Activated CD8-positive, alpha-beta memory T cell treated with anti-CD3 and anti-CD28 coated beads for 1 hour (primary cell): ENCODE data around the gene RIMBP2.

Experiments used
- DNase-seq, 2 donors: peaks; one replicate each; pipeline ENCODE4 v3.0.0-alpha.2; 2020; ENCODE audit warnings: low read depth in 1 of 2; ENCODE audit errors: extremely low read depth in 1 of 2

RIMBP2 gene

DNA sequence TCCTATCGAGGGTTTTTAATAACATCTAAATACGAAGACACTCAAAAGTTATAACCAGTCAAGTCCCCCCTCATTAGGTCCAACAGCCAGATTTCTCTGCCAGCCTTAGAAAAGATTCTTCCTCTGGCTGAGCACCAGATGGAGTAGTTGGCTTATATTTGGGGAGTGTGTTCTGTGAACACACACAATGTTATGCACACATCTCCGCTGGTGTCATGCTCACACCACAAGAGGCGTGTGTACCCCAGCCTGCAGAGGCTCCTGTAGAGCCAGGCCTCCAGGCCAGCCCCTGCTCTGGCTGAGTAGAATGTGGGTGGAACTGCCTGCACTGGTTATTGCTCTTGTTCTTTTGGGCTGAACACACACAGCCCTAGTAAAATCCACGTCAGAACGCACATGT is 314.4 kb downstream of the RIMBP2 start:
- DNase-seq: no peak

DNA sequence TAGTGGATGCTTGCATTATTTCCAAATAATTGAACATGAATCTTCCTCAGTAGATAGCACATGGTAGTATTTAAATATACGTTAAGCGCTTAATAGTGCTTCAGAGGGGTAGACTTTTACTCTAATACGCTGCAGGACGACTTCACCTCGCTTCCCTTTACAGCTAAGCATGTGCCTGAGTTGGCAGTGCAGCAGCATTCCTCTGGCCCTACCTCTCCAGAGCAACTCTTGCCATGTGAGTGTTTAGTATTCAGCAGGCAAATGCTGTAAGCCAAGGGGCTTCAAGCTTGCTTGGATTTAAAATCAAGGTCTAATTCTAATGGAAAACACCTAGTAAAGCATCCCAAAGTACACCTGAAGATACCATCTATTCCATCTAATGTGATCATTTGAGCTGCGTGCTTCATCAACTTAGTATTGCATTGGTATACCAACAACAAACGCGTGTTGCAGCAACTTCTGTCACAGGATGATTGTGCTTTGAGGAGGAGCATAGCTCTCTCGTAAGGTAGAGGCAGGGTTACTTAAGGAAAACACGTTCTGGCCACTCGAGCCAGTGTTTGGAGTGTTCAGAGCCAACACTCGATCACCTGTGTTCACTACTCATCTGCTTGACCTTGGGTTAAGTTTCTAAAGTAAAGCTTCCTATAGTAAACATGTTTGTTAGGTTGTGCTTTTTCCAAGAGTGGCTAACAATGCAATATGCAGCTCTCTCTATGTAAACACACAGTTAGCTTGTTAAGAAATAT is 317.8 kb downstream of the RIMBP2 start:
- DNase-seq: no peak

DNA sequence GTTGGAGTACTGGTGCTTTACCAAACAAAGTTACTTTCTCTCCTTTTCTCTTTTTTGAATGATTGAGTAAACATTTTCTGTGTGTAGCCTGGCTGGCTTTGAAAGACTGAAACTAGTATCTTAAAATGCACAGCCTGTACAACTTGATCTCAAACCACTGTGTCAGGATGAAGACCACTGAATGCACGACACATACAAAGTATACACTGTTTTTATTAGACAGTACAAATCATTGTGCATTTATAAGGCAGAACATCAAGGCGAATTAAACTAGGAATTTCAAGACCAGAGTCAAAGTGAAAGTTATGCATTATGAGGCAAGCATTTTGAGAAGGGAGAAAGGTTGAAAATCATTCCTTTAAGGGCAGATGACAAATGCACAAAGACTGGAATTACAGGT is 319.4 kb downstream of the RIMBP2 start:
- DNase-seq: no peak

DNA sequence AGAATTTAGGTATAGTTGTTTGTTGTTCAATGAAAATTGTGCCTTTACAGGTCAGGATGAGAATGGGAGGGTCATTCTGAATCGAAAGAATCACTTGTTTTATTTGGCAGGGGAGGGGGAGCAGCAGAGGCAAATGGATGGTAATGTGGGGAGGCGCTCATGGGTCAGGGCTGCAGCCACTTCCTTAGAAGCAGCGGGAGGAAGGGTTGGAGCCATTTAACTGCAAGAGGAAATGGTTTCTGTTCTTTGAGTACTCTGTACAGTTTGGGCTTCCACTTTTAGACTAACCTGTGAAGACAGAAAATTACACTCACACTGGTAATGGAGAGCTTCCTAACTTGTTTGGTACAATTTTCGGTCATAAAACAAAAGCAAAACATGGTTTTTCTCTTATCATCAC is 321.2 kb downstream of the RIMBP2 start:
- no peak for DNase-seq

DNA sequence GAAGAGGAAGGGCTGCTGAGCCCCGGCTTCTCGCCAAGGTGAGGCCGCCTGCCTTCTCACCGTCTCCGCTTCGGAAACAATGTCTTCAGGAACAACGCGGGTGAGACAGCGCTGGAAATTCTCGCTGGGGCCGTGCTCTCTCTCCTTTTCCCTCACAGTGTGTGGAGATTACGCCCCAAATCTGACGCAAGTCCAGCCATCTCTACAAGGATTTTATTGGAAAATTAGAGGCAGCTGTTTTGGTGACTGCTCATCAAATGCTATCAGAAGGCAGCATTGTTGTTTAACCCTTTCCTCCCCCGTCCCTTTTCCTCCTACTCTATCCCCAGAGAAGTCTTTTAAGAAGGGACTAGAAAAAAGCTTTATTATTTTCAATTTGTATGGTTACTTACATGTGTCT is 324.9 kb downstream of the RIMBP2 start:
- no peak for DNase-seq

DNA sequence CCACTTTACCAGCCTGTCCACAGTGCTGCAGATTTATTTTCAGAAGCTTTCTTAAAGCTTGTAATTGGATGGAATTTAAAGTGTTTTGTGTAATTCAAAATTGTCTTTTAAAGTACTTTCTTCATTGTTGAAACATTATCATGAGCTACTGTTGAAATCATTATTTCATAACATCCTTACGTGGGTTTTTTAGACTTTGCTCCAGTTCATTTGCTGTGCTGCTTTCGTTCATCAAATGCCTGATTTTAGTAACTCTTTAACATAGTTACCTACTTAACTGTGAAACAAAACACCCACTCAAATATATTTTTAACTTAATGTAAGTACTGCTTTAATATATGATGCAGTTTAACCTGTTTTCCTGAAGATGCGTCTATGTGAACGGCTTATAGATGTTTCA is 330.9 kb downstream of the RIMBP2 start:
- no peak for DNase-seq

DNA sequence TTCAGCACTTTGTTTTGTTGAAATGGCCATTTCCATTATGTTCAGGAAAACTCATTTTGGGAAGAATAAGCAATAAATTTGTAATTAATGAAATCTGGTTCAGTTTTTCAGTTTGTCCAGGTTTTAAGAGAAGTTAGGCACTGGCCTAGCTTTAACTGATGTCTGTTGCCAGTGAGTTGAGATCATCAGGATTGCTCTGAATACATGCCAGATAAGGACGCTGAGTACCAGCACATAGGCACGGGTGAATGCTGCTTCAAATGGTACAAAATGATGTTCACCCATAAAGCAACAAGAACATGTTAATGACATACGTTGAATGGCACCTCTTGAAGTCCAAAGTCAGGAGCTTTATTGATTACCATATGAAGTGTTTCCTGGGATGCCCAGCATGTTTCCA is 331.9 kb downstream of the RIMBP2 start:
- DNase-seq: no peak

DNA sequence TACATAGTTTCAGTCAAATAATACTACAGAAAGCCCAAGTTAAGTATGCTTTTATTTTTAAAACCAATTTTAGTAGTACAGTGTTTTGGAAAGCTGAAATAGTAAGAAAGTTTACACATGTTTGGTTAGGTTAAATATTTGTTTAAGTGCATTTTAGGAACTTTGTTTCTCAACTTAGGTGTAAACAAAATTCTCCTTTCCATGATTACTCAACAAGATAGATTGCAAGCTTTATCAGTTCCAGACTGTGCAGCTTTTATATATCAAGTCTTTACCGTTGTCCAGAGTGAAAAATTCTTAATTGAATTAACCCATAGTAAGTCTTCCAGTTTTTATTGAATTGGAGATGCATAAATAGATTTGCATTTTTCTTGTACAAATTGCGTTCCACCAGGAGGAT is 333.3 kb downstream of the RIMBP2 start:
- DNase-seq: no peak

DNA sequence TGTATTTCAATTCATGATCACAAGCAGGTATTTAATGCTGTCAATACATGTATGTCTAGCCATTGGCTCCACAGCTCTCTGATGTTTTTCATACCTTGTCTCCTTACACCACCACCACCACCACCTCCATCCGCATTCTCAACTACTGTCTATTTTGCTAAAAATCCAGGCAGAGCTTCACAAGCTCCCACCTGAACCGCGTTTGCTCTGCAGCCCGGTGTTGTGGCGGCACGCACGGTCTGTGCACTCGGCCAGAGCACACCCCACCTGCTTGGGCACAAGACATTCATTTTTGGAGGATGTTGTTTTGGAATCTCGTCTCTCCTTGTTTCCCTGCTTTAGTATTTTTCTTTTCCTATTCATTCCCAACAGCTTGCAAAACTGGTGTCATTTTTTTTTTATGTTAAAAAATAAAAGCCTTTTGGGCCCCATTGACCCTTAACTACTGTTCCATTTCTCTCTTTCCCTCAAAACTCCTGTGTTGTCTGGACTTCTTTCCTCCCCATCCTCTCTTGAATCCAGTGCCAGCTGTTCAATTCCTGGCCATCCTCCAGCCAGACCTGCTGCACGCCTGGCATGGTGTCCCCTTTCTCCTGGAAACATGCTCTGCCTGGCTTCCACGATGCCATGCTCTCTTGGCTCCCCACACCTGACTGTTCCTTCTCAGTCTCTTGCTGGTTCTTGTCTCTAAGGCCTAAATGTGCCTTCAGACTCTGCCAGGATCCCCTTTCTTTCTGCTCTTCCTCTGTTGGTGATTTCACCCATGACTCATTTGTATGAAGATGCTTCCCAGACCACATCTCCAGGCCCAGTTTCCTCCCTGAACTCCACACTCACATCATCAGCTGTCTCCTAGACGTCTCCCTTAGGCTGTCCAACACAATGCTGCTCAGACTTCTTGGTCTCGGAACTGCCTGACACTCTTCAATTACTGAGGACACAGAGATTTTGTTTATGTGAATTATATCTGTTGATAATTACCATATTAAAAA is 340.5 kb downstream of the RIMBP2 start:
- DNase-seq: no peak

DNA sequence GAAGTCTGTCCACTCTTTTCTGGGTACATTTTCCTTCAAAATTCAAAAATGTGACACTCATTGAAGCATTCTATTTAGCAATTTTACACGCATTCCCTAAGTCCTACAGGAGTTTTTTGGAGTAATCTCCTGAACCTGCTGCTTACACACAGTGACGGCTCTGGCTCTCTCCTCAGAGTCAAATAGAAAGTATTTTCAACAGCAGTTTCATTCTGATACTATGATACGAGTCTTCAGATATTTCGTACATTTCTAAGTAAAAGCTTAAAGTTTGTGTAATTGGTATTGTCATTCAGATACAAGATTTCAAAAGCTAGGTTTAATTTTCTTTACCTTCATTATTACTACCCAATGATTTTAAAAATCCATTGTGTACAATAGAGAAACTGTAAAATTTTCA is 342.0 kb downstream of the RIMBP2 start:
- DNase-seq: no peak

DNA sequence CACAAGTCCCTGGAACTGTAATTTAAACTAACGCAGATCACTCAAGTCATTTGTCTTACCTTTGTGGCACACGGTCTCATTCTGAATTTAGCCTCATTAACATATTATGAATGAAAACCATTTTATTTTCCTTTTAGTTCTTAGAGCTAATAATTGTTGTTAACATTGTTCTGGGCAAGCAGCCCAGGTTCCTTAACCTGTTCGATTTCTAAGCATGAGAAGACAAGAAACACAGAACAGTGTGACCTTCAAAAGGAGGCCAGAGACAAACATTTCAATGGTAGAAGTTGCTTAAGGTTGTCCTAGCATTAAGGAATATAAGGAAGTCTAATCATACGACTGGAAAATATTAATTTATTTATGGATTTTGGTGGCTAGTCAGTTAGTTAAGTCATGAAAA is 343.2 kb downstream of the RIMBP2 start:
- DNase-seq: no peak

DNA sequence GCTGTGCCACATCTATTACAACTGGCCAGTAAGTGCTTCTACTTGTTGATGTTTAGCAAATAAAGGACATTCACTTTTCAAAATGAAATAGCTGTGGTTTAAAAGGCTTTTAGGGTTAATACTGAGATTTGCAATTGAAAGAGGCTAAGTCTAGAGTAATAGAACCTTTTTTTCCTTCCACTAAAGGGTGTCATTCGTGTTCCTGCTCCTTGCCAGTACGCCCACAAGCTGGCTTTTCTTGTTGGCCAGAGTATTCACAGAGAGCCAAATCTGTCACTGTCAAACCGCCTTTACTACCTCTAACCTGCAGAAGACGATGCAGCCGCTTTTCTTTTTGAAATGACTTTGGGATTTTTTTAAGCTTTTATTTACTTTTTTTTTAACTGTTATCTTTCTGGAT is 344.8 kb downstream of the RIMBP2 start:
- no peak for DNase-seq

DNA sequence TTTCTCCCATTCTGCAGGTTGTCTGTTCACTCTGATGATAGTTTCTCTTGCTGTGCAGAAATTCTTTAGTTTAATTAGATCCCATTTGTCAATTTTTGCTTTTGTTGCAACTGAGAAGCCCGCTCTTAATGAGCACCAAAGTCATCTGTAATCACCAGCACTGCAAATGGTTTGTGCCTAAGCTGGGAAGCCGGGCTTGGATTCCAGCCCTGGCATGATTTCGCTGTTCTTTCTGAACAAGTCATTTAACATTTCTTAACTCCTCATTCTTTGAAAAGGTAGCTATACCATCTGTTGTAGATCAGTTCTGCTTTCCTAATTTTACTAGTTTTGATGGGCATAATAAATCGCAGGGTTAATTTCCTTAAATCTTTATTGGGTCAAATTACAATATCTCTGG is 346.3 kb downstream of the RIMBP2 start:
- no peak for DNase-seq

DNA sequence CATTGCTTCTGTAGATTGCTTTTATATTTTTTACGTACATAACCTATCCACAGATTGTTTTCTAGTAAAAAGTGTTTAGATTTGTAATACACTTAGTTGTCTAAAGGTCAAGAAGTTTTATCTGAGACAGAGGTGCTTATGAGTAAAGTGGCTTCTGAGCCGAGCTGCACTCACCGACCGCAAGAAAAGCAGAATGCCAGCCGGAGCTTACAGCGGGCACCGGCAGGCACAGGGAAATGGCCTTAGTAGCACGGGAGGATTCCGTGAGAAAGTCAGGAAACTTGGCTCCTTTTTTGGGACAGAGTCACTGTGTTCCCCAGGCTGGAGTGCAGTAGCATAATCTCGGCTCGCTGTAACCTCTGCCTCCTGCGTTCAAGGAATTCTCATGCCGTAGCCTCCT is 348.6 kb downstream of the RIMBP2 start:
- DNase-seq: no peak

DNA sequence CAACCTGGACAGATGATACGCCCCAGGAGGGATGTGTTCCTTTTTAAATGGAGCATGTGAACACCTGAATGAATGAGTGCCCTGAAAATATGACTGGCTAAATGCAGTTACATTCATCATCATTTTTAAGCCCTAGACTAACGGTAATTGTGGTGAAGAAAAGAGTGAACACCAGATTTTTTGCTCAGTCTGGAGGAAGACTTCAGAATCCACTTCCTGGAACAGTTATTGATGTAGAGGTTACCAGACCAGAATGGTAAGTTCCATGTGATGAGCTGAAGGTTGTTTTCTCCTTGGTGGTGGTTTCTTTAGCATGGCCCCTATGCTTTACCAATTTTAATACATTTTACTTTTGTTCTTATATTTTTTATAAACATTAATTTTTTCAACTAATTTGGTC is 349.1 kb downstream of the RIMBP2 start:
- no peak for DNase-seq

DNA sequence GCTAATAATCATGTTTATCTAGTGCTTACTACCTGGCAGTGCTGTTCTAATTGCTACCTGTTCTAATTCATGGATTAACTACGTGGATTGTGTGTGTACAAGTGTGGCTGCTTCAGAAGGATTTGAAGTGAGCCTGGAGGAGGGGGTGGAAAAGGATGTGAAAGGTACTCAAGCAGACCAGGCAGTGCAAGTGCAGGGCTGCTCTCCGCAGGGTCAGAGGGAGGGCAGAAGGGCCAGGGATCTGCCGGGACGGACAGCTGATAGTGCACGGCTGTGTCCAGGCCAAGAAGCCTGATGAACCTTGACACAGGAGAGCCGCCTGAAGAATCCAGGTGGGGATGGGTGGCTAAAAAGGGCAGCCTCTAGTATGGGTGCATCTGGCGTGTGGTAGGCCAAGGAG is 349.9 kb downstream of the RIMBP2 start:
- no peak for DNase-seq

DNA sequence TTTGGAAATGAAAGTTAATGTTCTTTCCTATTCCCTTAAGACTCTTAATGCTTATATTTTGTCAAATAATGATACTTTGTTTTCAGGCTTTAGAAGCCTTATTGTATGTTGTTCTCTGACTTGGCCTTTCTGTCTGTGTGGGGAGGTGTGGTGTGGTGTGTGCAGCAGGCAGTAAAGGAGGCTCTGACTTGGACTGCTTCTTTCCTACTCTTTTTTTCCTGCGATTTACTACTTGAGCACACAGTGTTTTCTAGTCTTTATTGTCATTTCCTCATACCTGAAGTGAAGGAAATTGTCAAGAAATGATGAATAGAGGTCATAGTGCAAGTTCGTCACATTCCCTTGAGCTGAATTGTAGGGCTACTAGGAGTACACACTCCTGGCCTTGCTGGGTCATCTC is 351.5 kb downstream of the RIMBP2 start:
- DNase-seq: no peak

DNA sequence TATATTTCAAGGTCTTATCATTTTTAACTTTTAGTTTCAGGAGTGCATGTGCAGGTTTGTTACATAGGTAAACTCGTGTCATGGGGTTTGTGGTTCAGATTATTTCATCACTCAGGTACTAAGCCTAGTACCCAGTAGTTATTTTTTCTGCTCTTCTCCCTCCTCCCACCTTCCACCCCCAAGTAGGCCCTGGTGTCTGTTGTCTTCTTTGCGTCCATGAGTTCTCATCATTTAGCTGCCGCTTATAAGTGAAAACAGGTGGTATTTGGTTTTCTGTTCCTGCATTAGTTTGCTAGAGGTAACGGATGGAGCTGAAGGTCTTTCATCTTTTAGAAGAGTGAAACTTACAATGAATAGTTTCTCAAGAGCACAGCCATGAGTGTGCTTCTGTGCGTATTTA is 354.0 kb downstream of the RIMBP2 start:
- DNase-seq: no peak

DNA sequence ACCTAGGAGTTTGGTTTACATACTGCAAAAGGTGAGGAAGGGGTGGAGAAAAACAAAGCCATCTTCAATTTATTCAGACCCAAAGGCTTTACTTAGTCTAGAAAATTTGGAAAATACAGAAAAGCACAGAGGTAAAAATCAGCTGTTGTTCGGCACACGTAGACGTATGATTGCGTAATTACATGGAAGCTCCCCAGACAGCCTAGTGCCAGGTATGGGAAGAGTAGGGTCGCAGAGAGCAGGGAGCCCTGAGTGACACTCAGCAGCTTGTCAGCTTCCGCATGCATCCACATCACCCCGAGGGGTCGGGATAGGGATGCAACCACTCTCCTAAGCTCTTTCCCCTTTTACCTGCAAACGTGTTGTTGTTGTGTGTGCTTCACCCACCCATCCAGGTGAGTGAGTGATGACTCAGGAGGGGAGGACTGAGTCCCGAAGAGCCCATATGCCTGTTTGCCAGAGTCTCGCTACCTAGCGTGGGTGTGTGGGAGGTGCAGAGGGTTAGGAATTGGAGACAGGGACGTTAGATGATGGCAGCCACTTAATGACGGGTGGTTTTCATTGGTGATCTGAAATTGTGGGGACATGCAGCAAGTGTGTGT is 358.3 kb downstream of the RIMBP2 start:
- no peak for DNase-seq

DNA sequence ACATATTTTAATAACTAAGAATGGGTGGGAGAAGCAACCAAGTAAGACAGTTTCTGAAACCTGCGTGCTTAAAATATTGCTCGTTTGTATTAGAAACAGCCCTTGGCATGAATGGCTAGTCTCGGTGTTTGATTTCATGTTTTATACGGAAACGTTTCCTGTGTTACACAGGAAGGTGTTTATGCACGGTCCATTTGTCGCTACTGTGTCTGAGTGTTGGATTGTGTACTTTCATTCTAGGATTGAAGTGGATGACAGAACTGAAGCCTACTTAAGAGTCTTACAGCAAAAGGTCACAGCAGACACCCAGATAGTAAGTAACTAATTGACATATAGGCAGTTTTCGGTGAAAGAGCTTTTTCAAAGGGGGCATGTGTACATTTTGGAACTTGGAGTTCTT is 358.9 kb downstream of the RIMBP2 start:
- DNase-seq: no peak

DNA sequence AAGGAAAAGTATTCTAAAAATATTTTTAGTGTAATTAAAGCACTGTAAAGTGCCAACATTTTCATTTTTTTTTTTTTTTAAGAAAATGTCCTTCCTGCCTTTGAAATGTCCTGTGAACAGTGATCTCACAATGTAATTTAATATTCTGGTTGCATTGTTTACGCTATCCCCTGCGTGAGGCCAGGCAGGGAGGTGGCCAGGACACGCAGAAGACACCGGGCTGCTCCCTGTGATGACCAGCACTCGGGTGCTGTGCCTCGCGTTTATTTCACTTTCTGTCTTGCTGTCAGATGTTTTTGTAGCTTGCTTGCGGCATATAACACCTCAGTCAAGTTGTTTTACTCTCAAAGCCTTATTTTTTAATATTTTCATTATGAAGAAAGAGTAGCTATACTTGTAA is 359.9 kb downstream of the RIMBP2 start:
- no peak for DNase-seq

DNA sequence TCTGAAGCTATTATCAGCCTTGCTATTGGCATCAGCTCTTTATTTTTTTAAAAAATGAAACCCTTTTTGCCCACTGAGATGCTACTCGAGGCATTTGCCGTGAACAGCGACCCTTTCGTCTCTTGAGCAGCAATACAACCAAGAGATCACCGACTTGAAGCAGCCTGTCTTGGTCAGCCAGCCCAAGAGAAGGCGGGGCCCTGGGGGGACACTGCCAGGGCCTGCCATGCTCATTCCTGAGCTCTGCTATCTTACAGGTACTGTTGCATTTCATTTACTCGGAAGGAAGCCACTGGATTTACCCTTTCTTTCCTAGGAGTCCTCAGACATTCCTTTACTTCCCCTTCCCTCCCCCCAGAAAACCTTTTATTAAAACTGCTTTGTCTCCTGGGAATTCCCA is 361.7 kb downstream of the RIMBP2 start:
- DNase-seq: no peak
